H54 (cell line): ENCODE measurements around the gene CSNK2B.

ENCODE experiments used
- DNase-seq: peaks from one replicate; pipeline ENCODE4 v3.0.0; 2011; ENCODE audit warnings: low spot score, mixed read lengths; ENCODE audit not compliant: insufficient read length
- FAIRE-seq: peaks from 3 replicates; lab custom pipeline; 2011; peaks lifted over from hg19 to GRCh38; lab: Jason Lieb, UNC
- POLR2A ChIP-seq: IDR thresholded peaks from 2 replicates; pipeline ENCODE4 v1.6.1; 2011; ENCODE audit warnings: low read depth, mild to moderate bottlenecking, low read length

Gene CSNK2B

DNA sequence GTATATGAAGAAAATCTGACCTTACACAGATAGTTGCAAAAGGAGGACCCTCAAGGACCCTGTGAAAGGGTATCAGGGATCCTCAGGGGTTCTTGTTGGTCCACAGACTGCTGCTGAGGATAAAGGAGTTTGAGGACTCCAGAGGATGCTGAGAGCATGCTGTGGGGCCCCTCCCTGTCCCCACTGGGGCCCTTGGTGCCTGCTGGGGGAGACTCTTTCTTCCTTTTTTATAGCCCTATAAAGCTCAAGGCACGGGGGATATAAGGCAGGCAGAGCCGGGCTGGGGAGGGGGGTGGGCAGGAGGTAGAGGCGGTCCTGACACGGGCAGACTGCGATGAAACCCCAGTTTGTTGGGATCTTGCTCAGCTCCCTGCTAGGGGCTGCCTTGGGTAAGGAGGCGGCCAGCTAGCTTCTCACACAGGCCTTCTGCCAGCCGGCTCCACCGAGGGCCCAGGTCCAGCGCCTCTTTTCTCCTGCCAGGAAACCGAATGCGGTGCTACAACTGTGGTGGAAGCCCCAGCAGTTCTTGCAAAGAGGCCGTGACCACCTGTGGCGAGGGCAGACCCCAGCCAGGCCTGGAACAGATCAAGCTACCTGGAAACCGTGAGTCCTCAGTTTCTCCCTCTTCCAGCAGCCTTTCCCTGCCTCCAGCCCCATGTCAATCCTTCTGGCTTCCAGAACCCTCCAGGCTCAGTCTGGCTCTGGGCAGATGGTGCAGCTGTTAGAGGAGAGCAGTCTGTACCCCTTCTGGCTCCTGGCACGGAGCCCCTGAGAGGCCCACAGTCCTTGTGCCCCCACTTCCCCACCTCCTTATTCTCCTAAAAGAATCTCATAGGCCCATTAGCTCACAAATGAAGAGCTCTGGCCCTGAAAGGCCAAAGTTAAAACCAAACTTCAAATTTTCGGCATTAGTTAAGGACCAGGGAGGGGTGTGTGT lies 49.4 kb downstream of the CSNK2B start, which contains the start of gene LY6G6D:
Gene LY6G6D, plus strand, starts transcription at position 327 of the 937 bp plus-strand sequence. Its CDS starts 8 bp downstream, at position 335.
- TF ChIP-seq POLR2A, result no peak
- no peak for FAIRE-seq
- DNase-seq, result no peak

DNA sequence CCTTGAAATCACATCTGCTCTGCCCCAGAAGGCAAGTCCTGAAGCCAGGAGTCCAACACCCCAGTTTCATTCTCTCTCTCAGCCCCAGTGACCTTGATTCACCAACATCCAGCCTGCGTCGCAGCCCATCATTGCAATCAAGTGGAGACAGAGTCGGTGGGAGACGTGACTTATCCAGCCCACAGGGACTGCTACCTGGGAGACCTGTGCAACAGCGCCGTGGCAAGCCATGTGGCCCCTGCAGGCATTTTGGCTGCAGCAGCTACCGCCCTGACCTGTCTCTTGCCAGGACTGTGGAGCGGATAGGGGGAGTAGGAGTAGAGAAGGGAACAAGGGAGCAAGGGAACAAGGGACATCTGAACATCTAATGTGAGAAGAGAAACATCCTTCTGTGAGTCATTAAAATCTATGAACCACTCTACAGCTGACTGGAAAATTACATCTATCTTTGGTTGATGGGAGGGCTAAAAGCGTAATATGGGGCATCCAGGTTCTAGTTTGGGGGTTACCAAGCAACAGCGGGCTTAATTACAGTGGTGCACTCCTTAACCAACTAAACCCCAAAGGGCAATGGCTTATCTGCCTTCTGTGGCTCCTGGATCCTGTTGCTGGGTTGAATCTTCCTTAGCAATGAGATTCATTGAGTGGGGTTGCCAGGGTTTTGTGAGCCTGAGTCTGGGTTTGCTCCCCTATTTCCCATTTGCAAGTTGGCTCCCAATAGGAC lies 51.8 kb downstream of the CSNK2B start:
- DNase-seq, result no peak
- no peak for TF ChIP-seq POLR2A
- FAIRE-seq, result no peak

DNA sequence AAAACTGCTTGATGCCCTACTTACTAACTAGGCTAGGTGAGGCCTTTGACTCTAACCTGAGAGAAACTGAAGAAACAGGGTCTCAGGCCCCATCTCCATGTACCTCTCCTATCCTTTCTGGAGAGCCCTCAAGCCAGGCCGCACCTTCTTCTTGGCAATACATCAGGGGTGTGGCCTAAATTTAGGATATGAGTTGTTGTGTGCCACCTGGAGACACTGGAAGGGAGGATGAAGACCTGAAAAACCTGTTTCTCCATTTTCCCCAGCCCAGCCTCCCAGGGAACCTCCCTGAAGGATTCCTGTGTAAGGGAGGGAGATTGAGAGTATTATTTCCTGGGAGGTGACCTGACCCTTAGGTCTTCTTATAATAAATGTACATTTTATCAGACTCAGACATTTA lies 52.4 kb downstream of the CSNK2B start:
- FAIRE-seq (no peak), DNase-seq (no peak)
- no peak for TF ChIP-seq POLR2A

DNA sequence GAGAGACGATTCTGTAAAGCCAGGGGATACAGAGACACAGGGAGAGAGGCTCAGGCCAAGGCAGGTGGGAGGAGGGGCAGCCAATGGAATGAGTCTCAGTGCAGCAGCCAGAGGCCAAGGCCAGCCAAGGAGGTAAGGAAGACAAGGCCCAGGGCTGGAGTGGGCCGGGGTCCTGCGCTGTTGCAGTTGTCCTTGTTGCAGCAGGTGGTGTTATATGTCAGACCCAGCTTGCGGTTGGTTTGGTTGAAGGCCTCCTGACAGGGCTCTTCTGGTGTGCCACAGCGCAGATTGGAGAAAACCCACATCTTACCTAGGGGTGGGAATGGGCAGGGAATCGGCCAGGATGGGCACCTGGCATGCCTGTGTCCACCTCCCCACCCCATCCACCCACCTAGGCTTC lies 53.1 kb downstream of the CSNK2B start:
- no peak for FAIRE-seq

More for the DNA sequence above, 53.1 kb downstream of the CSNK2B start:
- no peak for DNase-seq
- TF ChIP-seq POLR2A, result no peak
